AG09309 (cell line): ENCODE data around the gene RPN2.

Experiments
- DNase-seq: peaks from one replicate; pipeline ENCODE4 v3.0.0-alpha.2; 2010; ENCODE audit warnings: low read depth
- H3K4me3 ChIP-seq: 2 replicates; pipeline ENCODE4 v1.5.1; 2011; ENCODE audit warnings: mild to moderate bottlenecking, low read depth, low read length, moderate library complexity; ENCODE audit not compliant: control insufficient read depth
- TF ChIP-seq, protein P1 (sequence below): IDR thresholded peaks from 2 replicates; pipeline ENCODE4 v1.5.1; 2011; ENCODE audit warnings: mild to moderate bottlenecking, low read depth, low read length, inconsistent platforms; ENCODE audit not compliant: insufficient read depth, control insufficient read depth; ENCODE audit errors: missing control alignments

RPN2 gene

DNA sequence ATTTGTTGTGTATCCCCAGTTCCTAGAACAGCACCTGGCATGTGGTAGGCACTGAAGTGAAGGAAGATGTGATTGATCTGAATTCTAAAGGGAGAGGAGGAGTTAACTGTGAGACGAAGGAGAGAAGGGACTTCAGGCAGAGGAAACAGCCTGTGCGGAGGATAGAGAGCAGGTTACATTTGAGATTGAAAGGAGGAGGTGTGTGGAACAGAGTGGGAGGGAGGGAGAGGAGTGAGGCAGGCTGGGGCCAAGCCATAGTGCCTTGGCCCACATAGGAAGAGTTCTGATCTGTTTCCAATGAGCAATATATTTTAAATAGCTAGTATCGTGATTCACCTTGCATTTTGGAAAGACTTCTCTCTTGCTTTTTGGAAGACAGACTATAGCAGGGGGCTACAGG is 14.1 kb downstream of the RPN2 start:
- TF ChIP-seq, protein P1, sequence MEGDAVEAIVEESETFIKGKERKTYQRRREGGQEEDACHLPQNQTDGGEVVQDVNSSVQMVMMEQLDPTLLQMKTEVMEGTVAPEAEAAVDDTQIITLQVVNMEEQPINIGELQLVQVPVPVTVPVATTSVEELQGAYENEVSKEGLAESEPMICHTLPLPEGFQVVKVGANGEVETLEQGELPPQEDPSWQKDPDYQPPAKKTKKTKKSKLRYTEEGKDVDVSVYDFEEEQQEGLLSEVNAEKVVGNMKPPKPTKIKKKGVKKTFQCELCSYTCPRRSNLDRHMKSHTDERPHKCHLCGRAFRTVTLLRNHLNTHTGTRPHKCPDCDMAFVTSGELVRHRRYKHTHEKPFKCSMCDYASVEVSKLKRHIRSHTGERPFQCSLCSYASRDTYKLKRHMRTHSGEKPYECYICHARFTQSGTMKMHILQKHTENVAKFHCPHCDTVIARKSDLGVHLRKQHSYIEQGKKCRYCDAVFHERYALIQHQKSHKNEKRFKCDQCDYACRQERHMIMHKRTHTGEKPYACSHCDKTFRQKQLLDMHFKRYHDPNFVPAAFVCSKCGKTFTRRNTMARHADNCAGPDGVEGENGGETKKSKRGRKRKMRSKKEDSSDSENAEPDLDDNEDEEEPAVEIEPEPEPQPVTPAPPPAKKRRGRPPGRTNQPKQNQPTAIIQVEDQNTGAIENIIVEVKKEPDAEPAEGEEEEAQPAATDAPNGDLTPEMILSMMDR: no peak
- H3K4me3 ChIP-seq: no peak overlapping the region
- no peak for DNase-seq

DNA sequence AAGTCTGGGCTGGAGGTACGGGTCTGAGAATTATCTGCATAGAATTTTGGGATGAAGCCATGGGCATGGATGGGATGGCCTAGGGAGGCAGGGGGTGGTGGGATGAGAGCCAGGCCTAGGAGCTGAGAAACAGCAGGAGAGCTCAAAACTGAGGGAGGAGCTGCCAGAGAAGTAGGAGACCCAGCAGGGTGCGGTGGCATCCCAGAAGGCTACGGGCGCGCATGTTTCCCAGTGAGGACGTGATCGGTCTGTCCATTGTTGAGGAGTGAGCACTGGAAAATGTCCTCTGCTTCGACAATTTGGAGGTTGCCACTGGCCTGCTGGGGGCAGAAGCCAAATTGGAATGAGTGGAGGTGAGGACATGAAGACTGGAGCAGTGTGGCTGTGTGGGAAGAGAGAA is 14.7 kb downstream of the RPN2 start:
- no peak for DNase-seq
- H3K4me3 ChIP-seq: no peak overlapping the region
- TF ChIP-seq, protein P1: no peak

DNA sequence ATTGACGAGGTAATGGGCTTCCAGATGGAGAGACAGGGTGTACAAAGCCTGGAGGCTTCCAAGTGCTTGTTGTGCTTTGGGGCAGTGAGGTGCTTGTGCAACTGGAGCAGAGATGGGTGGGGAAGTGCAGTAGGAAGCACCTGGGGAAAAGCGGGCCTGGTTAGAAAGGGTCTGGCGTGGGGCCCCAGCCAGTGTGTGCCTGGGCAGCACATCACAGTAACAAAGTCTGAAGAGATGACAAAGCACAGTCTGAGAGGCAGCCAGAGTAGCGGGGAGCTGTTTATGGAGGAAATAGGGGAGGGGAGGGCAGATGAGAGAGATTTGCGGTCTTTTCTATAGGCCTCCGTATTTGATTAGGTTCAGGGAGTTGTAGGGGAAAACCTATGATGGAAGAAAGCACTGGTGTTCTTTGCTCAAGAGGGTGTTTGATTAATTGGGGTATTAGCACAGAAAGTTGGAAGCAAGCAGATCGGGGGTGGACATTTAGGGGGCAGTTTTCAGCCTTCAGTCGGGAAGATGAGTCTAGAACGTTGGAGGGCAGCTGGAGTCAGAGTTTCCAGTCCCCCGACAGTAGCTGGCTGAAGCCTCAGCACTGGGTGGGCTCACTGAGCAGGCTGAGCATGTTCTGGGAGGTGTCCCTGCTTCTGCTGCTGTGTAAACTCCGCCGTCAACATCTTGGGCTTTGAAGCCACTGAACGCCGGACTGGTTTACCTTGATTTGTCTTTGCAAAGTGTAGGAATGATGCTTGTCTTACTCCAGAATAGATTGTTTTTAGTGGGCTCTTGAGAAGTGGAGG is 15.7 kb downstream of the RPN2 start:
- TF ChIP-seq, protein P1: no peak
- DNase-seq: no peak

DNA sequence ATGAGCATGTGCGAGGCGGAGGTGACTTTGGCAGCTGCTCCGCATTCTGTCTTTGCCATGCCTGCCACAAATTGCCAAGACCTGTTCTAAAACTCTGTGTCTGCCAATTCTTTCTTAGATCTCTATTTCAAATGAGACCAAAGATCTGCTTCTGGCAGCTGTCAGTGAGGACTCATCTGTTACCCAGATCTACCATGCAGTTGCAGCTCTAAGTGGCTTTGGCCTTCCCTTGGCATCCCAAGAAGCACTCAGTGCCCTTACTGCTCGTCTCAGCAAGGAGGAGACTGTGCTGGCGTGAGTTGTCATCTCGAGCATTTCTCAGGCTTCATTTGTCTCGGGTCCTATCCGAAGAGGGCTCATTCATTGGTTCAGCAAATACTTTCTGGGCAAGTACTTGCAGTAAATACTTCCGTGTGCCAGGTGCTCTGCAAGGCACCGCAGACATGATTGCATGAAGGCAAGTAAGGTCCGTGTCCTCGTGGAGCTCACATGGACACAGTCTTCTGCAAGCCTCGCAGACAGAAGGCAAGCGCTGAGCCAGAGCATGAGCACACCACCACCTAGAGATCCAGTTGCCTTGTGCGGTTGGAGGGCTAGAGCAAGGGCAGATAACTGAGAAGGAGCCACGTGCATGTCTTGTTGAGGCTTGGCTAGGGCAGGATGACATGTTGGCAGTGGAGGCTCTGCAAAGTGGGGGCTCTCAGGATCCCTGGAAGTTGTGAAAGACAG is 20.0 kb downstream of the RPN2 start:
- TF ChIP-seq, protein P1: no peak
- H3K4me3 ChIP-seq: no peak overlapping the region
- DNase-seq: no peak

More for the DNA sequence above, 15.7 kb downstream of the RPN2 start:
- no peak overlapping the region for H3K4me3 ChIP-seq

DNA sequence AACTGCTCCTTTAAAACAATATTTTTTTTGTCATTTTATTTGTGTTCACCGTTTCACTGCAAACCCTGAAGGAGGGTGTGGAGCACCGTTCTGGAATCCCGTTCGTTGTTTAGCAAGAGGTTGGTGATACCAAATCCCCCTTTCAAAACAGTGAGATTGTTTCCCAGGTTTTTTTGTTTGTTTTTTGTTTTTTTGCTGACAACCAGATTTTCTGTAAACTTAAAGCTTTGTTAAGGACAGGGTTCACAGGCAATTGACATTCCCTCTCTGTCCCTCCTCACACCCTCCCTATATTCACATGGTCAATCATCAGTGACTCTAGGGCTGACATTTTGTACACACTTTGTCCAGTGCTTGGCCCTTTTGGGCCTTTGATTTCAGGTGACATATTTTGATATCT is 21.2 kb downstream of the RPN2 start:
- no peak for DNase-seq
- no peak overlapping the region for H3K4me3 ChIP-seq
- TF ChIP-seq, protein P1: no peak

DNA sequence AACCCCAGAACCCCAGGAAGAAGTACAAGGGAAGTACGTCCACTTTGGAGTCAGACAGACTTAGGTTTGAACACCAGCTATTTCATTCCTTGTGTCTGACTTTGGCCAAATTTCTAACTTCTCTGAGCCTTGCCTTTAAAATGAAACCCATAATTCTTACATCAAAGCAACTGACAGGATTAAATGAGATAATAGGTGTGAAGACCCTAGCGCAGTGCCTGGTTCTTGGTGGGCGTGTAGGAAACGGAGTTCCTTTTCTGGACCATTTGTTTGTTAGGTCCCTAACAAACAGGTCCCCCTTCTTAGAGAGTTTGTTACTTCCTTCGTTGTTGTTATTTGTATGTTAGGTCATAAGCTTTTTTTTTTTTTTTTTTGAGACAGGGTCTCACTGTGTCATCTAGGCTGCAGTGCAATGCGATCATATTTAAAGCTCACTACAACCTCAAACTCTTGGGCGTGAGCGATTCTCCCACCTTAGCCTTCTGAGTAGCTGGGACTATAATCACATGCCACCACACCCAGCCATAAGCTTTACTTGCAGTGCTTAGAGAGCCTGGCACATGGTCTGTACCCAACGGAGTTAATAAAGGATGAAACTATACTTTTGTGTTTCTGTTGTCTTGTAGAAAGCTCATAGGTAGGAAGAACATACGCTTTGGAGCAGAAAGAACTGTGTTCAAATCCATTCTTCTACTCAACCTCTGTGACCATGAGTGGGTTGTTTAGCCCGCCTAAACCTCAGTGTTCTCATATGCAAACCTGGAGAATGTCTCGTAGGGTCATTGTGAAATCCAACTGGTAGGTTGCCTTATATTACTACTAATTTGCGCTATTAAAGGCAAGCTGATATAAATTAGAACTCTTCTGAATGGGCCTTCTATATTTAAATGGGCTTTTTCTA is 22.0 kb downstream of the RPN2 start:
- DNase-seq: no peak
- no peak overlapping the region for H3K4me3 ChIP-seq
- TF ChIP-seq, protein P1: no peak
